HG03432 (cell line): ENCODE data around the gene VSX2.
"Not testable (repeated sequence)": the region's sequence is repeated elsewhere in the genome, so short reads cannot be mapped to it uniquely, and the experiment has no call there.

Experiments
- ATAC-seq: cut with Tn5 transposase; IDR thresholded peaks from one replicate; pipeline ENCODE4 v1.9.1; 2021; ENCODE audit warnings: mild to moderate bottlenecking, moderate library complexity; ENCODE audit not compliant: unreplicated experiment

VSX2 gene

DNA sequence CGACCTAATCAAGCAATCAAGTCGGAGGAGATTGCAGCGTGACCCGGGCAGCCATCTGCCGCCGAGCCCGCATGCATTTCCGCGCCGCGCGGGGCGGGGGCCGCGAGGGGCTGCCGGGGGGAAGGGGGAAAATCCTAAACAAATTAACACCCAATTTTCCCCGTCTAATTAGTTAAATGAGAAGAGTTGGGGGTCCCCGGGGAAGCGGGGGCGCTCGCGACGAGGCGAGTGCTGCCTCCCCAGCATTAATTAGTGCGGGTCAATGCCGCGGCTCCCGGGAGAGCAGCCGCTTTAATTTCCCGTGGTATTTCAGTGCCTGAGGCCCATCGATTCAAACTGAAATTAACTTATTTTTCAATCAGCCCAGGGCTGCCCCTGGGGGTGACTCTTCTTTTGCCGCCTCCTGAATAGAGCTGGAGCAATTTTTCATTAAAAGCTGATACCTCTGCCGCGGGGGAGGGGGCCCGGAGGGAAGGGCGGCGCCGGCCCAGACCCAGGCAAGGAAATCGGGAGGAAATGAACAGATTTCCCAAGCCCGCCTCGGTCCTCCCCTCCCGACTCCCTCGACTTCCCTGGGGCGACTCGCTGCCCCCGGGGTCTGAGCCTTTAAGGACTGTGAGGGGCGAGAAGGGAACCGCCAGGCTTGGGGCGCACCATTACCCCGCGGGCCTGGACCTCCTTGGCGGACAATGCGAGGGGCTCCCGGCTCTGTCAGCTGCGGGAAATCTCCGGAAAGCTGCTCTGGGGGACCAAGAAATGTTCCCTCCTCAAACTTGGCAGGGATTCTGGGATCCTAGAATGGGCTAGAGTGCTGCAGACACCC is 18.9 kb downstream of the VSX2 start:
- ATAC-seq, result no peak

DNA sequence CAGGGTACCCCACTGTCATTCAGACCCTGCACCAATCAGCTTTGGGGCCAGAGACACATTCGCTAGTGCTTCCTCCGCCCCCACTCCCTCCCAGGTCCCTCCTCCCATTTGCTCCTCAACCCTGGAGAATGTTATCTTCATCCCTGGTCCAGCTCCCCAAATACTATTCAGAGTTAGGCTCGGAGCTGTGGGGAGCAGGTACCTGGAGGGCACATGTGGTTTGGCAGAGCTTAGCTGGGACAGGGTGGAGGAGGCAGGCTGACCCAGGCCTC is 19.5 kb downstream of the VSX2 start:
- ATAC-seq, result no peak

DNA sequence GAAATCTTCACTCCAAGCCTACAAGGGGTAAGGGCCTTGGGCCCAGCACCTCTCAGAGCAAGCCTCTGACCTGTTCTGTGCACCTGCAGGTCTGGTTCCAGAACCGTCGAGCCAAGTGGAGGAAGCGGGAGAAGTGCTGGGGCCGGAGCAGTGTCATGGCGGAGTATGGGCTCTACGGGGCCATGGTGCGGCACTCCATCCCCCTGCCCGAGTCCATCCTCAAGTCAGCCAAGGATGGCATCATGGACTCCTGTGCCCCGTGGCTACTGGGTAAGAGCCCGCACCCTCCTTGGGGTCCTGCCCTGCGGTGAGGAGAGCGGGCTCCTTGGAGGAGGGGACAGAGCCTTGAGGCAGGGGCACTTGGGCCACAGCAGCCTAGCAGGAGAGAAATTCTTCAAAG is 20.3 kb downstream of the VSX2 start:
- ATAC-seq, result no peak

DNA sequence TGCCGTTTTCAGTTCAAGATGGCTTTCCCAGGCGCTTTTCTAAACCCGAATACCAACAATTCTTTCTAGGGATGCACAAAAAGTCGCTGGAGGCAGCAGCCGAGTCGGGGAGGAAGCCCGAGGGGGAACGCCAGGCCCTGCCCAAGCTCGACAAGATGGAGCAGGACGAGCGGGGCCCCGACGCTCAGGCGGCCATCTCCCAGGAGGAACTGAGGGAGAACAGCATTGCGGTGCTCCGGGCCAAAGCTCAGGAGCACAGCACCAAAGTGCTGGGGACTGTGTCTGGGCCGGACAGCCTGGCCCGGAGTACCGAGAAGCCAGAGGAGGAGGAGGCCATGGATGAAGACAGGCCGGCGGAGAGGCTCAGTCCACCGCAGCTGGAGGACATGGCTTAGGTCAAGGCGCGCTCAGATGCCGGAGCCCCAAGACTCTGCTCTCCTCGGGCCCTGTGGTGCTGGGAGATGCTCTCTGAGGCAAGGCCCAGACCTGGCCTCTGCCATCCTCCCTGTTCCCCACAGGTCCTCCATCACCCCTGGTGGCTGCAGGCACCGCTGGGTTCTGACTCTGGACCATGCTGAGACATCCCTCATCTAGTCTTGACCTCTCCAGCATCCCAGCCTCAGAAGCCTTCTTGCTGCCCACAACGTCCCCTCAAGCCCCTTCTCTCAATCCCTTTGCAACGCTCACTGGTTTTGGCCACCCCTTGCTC is 21.4 kb downstream of the VSX2 start:
- ATAC-seq, result no peak

DNA sequence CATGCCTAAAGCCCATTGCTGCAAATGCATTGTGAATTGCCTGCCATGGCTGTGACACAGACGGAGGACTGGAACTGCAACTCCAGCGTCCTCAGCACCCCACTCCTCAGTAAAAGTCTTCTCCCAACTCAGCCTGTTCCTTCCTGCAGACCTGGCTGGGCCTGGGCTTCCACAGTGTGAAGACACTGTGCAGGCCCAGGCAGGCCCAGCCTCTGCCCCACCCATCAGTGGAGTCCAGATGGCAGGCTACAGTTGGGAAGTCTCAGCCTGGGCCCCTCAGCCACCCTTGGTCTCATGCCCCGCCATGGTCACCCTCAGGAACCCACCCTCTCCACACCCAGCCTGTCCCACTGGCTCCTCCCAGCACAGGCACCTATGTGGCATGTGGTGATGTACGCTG is 22.0 kb downstream of the VSX2 start:
- no peak for ATAC-seq

DNA sequence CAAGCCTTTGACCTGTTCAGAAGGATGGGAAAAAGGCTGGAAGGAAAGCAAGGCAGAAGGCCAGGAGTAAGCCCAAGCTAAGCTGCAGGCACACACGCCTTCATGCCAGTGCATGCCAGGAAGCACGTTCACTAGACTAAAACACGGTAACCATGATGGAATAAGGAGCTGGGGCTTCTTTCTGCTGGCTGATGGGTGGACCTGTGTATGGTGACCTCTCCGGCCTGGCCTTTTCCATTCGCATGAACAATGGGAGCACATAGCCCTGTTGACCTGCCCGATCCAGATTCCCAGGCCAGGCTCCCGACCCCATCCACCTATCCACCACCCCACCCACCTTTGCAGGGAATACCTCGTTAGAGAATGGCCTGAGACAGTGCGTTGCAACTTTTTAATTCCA is 22.8 kb downstream of the VSX2 start:
- ATAC-seq, result no peak

DNA sequence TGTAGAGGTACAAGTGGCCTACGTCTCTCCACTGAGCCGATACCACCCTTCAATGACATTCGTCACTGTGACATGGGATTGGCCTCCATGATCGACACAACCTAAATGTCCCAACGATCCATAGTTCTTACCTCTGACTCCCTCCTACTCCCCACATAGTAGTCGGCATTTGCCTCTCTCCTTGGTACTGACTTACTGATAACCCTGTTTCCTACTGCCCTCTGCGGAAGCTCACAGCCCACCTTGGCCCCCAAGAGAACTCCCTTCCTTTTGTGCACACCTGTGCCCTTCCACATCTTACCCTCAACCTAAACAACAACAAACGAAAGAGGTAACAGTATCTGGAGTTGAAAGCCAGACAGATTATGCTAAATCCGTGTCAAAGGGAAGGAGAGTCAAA is 23.9 kb downstream of the VSX2 start:
- no peak for ATAC-seq

DNA sequence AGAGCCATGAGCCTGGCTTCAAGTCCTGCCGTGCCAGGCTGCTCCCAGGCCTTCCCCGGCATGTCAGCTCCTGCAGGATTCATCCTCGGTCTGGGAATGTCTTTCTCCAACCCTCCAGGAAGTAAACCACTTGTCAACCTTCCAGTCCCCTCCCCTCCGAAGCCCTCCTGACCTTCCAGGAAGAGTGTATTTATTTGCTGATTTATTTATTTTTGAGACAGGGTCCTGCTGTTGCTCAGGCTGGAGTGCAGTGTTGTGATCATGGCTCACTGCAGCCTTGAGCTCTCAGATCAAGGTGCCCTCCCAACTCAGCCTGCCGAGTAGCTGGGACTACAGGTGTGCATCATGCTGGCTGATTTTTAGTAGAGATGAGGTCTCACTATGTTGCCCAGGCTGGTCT is 24.7 kb downstream of the VSX2 start:
- no peak for ATAC-seq

DNA sequence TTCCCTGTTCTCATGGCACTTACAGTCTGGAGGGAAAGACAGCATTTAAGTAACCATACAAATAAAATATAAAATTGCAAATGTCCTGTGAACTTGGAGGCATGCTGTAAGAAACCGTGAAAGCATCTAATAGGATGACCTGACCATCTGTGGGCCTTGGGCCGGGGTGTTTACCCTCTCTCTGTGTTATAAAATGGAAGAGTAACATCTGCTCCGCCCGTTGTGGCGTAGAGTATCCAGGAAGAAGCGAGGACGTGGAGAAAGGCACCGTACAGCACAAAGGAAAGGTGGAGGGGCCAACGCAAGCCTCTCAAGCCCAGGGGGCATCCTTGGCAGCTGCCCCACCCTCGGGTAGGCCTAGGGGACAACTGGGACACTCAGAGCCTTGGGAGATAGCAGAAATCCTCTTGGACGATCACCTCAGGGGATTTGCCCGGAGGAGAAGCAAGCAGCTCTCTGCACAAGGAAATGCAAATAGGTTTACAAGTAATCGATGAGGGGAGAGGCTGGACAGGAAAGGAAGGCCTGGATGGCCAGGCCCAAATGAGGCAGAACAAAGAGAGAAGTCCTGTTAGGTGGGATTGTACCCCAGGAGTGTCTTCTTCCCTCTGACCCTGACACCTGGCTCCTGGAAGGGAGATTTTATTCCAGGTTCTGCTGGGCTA is 26.2 kb downstream of the VSX2 start:
- no peak for ATAC-seq

DNA sequence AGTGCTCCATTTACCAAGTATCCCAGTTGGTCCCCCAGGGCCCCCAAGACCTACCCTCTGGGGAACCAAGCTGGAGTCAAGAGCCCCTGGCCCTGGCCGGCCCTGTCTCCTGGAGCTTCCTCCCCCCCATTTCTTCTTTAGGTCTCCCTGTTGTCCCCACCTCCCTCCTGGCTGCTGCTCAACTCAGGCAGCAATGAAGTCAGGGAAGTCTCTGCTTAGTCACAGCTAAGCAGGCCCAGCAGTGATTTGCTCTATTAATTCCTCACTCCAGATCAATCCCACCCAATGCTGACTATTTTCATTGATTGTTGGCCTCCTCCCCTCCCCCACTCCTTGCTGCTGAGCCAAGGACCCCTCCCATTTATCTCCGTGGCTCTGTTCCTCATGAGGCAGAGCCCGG is 28.3 kb downstream of the VSX2 start:
- ATAC-seq, result no peak

DNA sequence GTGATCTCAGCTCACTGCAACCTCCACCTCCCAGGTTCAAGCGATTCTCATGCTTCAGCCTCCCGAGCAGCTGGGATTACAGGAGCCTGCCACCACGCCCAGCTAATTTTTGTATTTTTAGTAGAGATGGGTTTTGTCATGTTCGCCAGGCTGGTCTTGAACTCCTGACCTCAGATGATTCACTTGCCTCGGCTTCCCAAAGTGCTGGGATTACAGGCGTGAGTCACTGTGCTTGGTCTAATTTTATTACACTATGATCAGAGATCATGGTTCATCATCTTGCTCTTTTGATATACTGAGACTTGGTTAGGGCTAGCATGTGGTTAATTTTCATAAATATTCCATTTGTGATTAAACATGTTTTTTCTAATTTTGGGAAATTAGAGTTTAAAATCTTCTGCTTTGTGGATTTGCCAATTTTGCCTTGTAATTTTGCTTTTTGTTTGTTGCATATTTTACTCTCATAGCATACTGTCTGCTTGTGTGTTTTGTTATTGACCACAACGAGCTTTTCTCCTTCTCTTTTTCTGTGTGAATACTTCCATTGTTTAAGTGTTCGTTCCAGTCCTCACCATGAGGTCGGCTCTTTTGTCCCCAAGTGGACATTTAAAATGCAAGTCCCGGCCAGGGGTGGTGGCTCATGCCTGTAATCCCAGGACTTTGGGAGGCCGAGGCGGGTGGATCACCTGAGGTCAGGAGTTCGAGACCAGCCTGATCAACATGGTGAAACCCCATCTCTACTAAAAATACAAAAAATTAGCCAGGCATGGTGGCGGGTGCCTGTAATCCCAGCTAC is 31.3 kb downstream of the VSX2 start:
- not testable (repeated sequence) for ATAC-seq

DNA sequence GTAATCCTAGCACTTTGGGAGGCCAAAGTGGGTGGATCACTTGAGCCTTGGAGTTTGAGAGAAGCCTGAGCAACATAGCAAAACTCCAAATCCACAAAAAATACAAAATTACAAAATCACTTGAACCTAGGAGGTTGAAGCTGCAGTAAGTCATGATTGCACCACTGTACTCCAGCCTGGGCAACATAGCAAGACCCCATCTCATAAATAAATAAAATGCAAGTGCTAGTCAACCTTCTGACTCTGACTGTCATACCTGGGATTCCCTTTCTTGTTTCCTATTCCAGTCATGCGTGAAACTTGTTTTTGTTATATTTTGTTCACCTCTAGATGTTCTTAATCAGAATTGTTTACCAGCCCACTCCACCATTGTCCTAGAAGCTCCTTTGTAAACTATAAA is 32.1 kb downstream of the VSX2 start:
- no peak for ATAC-seq

DNA sequence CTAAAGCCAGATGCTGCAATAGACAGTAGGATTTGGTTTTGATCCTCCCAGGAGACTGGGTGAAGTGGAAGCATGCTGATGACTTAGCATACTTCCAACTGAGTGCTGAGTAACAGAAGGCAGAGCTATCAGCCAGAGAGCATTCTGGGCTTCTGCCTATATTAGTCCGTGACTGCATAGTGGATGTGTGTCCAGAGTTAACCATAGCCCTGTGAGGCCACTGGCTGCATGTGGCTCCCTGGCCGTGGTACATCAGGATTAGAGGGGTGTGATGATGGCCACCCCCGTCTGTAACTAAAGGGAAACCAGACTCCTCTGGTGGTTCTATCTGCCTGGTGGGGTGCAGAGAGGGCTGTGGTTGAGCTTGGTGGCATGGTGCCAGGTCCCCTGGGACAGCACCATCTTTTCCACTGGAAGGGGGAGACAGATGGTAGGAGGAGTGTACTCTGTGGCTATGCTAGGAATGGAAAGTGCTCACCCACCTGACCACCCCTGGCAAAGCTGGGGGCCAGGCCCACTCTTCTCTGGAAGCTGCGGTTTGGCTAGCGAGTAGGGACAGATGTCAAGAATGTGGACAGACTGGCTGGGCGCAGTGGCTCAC is 36.1 kb downstream of the VSX2 start:
- ATAC-seq, result no peak

DNA sequence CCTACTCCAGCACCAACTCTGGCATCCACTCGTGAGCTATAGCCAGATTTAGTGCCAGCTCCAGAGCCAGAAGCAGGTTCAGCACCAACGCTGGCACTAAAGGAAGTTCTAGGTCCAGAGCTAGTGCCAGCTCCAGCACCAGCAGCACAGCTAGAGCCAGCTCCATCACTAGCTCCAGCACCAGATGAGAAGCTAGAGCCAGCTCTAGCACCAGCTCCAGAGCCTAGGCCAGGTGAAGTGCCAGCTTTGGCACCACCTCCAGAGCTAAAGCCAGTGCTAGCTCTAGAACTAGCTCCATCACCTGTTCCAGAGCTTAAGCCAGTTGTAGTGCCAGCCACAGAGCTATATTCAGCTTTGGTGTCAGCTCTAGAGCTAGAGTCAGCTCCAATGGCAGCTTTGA is 38.8 kb downstream of the VSX2 start:
- ATAC-seq, result no peak

DNA sequence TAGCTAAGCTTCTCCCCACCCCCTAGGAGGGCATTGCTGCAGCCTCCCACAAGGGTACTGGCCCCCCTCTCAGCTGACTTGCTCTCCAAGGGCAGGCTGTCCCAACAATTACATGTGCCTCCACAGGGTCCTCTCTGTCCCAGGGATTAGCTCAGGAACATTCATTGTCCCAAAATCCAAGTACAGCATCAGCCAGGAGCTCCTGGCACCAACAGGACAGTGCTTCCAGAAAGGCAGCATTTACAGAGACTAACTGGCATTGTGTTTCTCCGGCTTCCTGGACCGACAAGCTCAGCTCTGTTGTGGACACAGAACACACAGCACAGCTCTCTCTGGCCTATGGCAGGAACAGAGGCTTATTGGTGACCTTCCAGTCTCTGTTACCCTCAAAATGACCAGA is 41.8 kb downstream of the VSX2 start:
- ATAC-seq, result no peak

DNA sequence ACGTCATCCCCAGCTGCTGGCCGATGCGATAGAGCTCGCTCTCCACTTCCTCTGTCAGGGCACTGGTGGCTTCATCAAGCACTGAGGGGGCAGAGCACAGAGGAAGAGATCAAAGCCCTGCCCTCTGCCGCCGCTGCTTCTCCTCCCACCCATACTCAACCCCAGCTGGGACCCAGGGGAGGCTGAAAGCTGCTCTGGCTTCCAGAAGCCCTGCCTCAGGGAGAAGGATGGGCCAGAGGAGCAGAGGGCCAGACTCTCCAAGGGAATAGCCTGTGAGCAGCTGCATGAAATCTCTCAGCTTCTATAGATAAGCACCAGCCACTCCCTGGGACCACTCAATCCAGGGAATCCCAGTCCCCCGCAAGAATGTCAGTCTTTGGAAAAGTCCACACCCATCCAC is 47.5 kb downstream of the VSX2 start:
- ATAC-seq, result no peak

DNA sequence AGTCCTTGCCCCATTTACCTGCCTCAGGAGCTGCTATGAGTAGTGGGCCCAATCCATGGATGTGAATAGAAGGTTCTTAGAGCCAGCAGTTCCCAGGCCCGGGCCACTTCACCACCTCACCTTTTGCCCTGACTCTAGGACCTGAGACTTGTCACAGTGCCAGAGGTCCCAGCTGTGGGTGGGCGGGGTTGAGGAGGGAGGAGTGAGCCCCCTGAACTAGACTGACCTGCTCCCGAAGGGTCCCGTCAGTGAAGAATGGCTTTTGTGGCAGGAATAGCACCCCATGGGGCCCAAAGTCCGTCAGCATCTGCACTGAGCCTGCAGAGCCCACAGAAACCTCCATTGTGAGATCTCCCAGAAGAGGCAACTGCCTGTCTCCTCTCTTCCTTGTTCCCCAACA is 50.6 kb downstream of the VSX2 start:
- no peak for ATAC-seq

DNA sequence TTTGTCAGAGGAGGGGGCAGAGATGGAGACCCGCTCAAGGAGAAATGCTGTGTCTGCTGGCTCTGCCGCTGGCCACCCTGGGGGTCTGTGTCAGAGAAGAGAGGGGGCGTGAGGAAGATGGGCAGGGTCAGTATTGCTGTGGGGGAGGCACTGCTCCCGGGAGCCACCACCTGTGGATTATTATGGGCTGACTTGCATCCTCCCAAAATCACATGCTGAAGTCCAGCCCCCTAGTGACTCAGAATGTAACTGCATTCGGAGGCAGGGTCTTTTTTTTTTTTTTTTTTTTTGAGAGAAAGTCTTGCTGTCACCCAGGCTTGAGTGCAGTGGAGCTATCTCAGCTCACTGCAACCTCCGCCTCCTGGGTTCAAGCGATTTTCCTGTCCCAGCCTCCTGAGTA is 51.2 kb downstream of the VSX2 start:
- no peak for ATAC-seq

DNA sequence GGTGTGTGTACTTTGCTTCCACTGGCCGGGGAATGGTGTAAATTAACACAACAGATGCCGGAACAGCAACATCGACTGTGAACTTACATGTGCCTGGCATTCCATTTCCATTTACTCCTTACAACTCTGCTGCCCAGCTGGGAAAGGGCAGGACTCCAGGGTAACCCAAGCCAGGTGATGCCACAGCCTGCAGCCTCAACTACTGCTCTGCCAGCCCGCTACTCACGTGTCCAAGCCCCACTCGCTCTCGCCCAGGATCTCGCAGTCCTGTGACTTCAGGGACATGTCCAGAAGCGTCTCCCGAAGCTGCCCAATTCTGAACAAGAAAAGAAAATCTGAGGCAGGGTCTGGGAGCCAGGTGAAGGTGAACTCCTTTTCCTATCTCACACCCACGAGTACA is 52.8 kb downstream of the VSX2 start:
- no peak for ATAC-seq

DNA sequence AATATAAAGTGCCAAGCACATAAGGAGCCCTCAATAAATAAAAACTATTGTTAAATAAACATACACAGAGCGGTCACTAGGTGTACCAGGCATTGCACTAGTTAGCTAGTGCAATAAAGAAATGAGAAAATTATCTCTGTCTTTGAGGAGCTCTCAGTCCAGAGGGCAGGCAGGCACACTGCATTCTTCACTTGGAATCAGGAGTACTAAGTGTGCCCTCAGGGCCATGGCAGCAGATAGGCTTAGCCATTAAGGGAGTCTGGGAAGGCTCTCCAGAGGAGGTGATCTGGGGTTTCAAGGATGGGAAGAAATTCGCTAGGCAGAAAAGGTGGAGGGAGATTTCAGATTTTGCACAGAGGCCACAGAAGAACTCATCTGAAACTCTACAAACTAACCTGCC is 54.4 kb downstream of the VSX2 start:
- no peak for ATAC-seq

DNA sequence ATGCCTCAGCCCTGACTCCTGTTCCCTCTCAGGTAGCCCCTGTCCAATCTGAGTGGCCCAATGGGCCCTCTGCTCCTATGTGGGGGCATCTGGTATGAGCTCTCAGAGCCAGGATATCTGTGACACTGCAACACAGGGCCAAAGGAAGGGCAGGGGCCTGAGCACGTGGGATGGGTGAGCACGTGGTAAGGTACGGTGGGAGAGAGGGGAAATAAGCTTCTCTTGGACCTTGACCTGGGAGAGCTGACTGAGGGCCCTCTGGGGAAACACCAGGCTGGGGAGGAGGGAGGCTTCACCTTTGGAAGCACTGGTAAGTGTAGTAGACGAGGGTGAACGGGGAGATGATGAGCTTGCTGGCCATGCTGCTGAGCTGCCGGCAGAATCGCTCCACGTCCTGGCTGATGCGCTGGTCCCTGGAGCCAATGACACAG is 56.8 kb downstream of the VSX2 start:
- ATAC-seq, result no peak
